ENCODE measurements around the gene IMMP2L.

IMMP2L gene

DNA sequence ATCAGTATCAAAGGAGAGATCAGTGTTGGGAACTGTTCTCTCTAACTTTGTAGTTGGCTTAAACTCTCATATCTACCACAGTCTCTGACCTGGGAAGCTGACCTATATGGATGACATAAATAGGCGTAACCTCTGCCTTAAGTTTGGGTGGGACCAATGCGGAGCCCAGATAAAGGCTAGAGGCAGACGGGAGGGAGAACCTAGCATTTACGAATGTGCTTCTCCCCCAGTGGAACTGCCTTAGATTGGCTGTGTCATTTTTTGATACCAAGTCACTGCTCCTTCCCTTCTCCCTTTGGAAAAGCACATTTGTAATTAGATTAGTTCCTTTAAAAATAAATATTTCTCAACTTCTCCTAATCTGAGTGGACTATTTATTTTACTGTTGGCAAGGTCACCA is 495.0 kb downstream of the IMMP2L start:
- Histone ChIP-seq H3K4me3 (replicated peaks; ENCODE audit: low read depth, low read length) (no peak overlapping the region), H3K36me3 (ENCODE audit: control insufficient read depth, insufficient read depth, low read length) (no peaks in the 10 kb centered on the region), H3K27me3 (replicated peaks; ENCODE audit: control insufficient read depth, insufficient read depth, low read length) (no peaks in the 10 kb centered on the region)
- TF ChIP-seq, protein P1, sequence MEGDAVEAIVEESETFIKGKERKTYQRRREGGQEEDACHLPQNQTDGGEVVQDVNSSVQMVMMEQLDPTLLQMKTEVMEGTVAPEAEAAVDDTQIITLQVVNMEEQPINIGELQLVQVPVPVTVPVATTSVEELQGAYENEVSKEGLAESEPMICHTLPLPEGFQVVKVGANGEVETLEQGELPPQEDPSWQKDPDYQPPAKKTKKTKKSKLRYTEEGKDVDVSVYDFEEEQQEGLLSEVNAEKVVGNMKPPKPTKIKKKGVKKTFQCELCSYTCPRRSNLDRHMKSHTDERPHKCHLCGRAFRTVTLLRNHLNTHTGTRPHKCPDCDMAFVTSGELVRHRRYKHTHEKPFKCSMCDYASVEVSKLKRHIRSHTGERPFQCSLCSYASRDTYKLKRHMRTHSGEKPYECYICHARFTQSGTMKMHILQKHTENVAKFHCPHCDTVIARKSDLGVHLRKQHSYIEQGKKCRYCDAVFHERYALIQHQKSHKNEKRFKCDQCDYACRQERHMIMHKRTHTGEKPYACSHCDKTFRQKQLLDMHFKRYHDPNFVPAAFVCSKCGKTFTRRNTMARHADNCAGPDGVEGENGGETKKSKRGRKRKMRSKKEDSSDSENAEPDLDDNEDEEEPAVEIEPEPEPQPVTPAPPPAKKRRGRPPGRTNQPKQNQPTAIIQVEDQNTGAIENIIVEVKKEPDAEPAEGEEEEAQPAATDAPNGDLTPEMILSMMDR (IDR thresholded peaks at IDR 0.05; ENCODE audit: insufficient read depth, low read length, poor library complexity, severe bottlenecking) = no peak
- no peak for DNase-seq (ENCODE audit: extremely low read depth, insufficient read length)

GRCh38 chr7:111063166-111063565 is 499.1 kb downstream of the IMMP2L start:
- no peak for DNase-seq (ENCODE audit: extremely low read depth, insufficient read length)
- Histone ChIP-seq H3K4me3 (replicated peaks; ENCODE audit: low read depth, low read length) (no peak overlapping the region), H3K27me3 (replicated peaks; ENCODE audit: control insufficient read depth, insufficient read depth, low read length) (no peaks in the 10 kb centered on the region), H3K36me3 (ENCODE audit: control insufficient read depth, insufficient read depth, low read length) (no peaks in the 10 kb centered on the region)
- TF ChIP-seq, protein P1 (IDR thresholded peaks at IDR 0.05; ENCODE audit: insufficient read depth, low read length, poor library complexity, severe bottlenecking) = no peak

GRCh38 chr7:111059833-111060232 is 502.5 kb downstream of the IMMP2L start:
- no peak for DNase-seq (ENCODE audit: extremely low read depth, insufficient read length)
- Histone ChIP-seq H3K27me3 (replicated peaks; ENCODE audit: control insufficient read depth, insufficient read depth, low read length) (no peaks in the 10 kb centered on the region), H3K36me3 (ENCODE audit: control insufficient read depth, insufficient read depth, low read length) (no peaks in the 10 kb centered on the region), H3K4me3 (replicated peaks; ENCODE audit: low read depth, low read length) (no peak overlapping the region)
- TF ChIP-seq, protein P1 (IDR thresholded peaks at IDR 0.05; ENCODE audit: insufficient read depth, low read length, poor library complexity, severe bottlenecking) = no peak

- Histone ChIP-seq H3K27me3 (replicated peaks; ENCODE audit: control insufficient read depth, insufficient read depth, low read length) (no peaks in the 10 kb centered on the region), H3K4me3 (replicated peaks; ENCODE audit: low read depth, low read length) (no peak overlapping the region), H3K36me3 (ENCODE audit: control insufficient read depth, insufficient read depth, low read length) (no peaks in the 10 kb centered on the region)
- TF ChIP-seq, protein P1 (IDR thresholded peaks at IDR 0.05; ENCODE audit: insufficient read depth, low read length, poor library complexity, severe bottlenecking) = no peak
- DNase-seq (ENCODE audit: extremely low read depth, insufficient read length) = no peak
Observed at GRCh38 chr7:111057066-111057465, 505.2 kb downstream of the IMMP2L start.

DNA sequence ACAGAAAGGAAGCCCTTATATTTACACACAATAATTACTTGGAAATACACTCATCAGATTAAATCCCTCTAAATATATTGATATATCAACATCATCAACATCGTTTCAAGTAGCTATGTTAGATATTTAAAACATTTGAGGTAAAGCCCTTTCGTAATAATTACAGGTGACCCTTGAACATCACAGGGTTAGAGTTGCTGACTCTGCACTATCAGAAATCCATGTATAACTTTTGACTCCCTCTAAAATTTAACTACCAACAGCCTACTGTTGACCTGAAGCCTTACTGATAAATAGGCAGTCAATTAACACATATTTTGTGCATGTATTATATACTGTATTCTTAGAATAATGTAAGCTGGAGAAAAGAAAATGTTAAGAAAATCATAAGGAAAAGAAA is 505.9 kb downstream of the IMMP2L start:
- Histone ChIP-seq H3K4me3 (replicated peaks; ENCODE audit: low read depth, low read length) (no peak overlapping the region), H3K27me3 (replicated peaks; ENCODE audit: control insufficient read depth, insufficient read depth, low read length) (no peaks in the 10 kb centered on the region), H3K36me3 (ENCODE audit: control insufficient read depth, insufficient read depth, low read length) (no peaks in the 10 kb centered on the region)
- DNase-seq (ENCODE audit: extremely low read depth, insufficient read length) = no peak
- TF ChIP-seq, protein P1 (IDR thresholded peaks at IDR 0.05; ENCODE audit: insufficient read depth, low read length, poor library complexity, severe bottlenecking) = no peak

DNA sequence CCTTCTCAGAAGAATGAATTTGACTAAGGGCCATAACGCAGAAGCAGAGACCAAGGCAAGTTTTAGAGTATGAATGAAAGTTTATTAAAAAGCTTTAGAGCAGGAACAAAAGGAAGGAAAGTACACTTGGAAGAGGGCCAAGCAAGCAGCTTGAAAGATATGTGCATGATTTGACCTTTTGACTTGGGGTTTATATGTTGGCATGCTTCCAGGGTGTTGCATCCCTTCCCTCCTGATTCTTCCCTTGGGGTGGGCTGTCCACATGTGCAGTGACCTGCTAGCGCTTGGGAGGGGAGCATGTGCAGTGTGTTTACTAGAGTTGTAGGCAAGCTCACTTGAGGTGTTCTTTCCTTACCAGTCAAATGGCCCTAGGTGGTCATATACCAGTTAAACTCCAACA is 509.3 kb downstream of the IMMP2L start:
- TF ChIP-seq, protein P1 (IDR thresholded peaks at IDR 0.05; ENCODE audit: insufficient read depth, low read length, poor library complexity, severe bottlenecking) = no peak
- Histone ChIP-seq H3K27me3 (replicated peaks; ENCODE audit: control insufficient read depth, insufficient read depth, low read length) (no peaks in the 10 kb centered on the region), H3K36me3 (ENCODE audit: control insufficient read depth, insufficient read depth, low read length) (no peaks in the 10 kb centered on the region), H3K4me3 (replicated peaks; ENCODE audit: low read depth, low read length) (no peak overlapping the region)
- DNase-seq (ENCODE audit: extremely low read depth, insufficient read length) = no peak

Measured in GM06990 (cell line).